HG02981 (cell line): ENCODE data around the gene MS4A2.
"Not testable (repeated sequence)": the region's sequence is repeated elsewhere in the genome, so short reads cannot be mapped to it uniquely, and the experiment has no call there.

Source experiments
- ATAC-seq: cut with Tn5 transposase; IDR thresholded peaks from one replicate; pipeline ENCODE4 v1.9.1; 2021; ENCODE audit warnings: mild to moderate bottlenecking, moderate library complexity; ENCODE audit not compliant: unreplicated experiment

Gene MS4A2

GRCh38 chr11:60100516-60100915, 12.1 kb downstream of the MS4A2 start:
- no peak for ATAC-seq

- not testable (repeated sequence) for ATAC-seq
These were observed 12.9 kb downstream of the MS4A2 start for GRCh38 chr11:60101368-60101767.

- not testable (repeated sequence) for ATAC-seq
These were observed 16.1 kb downstream of the MS4A2 start for GRCh38 chr11:60104471-60105115.

- ATAC-seq = not testable (repeated sequence)
These were observed 20.2 kb downstream of the MS4A2 start for GRCh38 chr11:60108631-60109030.

- ATAC-seq = no peak
These were observed 23.3 kb downstream of the MS4A2 start for GRCh38 chr11:60111793-60112192.

- ATAC-seq = no peak
These were observed 28.7 kb downstream of the MS4A2 start for GRCh38 chr11:60116996-60117790.

GRCh38 chr11:60118338-60118737, 29.9 kb downstream of the MS4A2 start:
- ATAC-seq = no peak

- ATAC-seq = no peak
These were observed 31.2 kb downstream of the MS4A2 start for GRCh38 chr11:60119710-60120109.

- no peak for ATAC-seq
These were observed 32.8 kb downstream of the MS4A2 start for GRCh38 chr11:60121264-60121663.

GRCh38 chr11:60122414-60123036, 34.1 kb downstream of the MS4A2 start:
- ATAC-seq = no peak

GRCh38 chr11:60124802-60125432, 36.5 kb downstream of the MS4A2 start:
- ATAC-seq = no peak

- ATAC-seq = no peak
These were observed 37.6 kb downstream of the MS4A2 start for GRCh38 chr11:60125956-60126585.

- ATAC-seq = no peak
These were observed 38.9 kb downstream of the MS4A2 start for GRCh38 chr11:60127311-60127811.

- ATAC-seq = no peak
These were observed 39.9 kb downstream of the MS4A2 start for GRCh38 chr11:60128376-60128775.

- ATAC-seq = not testable (repeated sequence)
These were observed 40.4 kb downstream of the MS4A2 start for GRCh38 chr11:60128866-60129265.

GRCh38 chr11:60129853-60130252, 41.4 kb downstream of the MS4A2 start:
- ATAC-seq = no peak

- no peak for ATAC-seq
These were observed 42.0 kb downstream of the MS4A2 start for GRCh38 chr11:60130496-60130895.

GRCh38 chr11:60131912-60132311, 43.4 kb downstream of the MS4A2 start:
- ATAC-seq = no peak

GRCh38 chr11:60133917-60134316, 45.5 kb downstream of the MS4A2 start:
- no peak for ATAC-seq

GRCh38 chr11:60143768-60144167, 55.3 kb downstream of the MS4A2 start:
- no peak for ATAC-seq

GRCh38 chr11:60145677-60146076, 57.2 kb downstream of the MS4A2 start:
- no peak for ATAC-seq
